ENCODE measurements around the gene PPP1R8. TPM values are rescaled to one million over a fixed set of nuclear protein-coding genes. Genes with fewer than 3 reads are reported as not detected.
"Not testable (repeated sequence)": the region's sequence is repeated elsewhere in the genome, so short reads cannot be mapped to it uniquely, and the experiment has no call there.

The PPP1R8 gene
- polyA plus RNA-seq, 1 donor = 55.5 TPM

- DNase-seq = no peak
Measured at GRCh38 chr1:27831568-27832410, 1.2 kb downstream of the PPP1R8 start.

DNA sequence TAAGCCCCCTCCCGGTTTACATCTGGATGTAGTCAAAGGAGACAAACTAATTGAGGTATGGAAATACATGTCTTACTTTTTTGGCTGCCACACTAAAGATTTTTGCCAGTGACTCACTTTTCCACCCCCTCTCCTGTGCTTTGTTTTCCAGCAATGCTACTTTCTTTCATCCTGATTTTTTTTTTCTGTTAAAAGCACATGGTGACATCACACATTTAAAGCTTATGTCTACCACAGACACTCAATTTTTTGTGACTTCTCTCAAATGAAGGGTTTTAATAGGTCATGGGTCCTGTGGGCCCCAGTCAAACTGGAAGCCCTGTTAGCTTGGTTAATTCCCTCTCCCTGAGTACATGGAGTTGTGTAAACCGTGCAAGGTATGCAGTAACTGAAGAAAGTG is 2.2 kb downstream of the PPP1R8 start:
- no peak for DNase-seq

DNA sequence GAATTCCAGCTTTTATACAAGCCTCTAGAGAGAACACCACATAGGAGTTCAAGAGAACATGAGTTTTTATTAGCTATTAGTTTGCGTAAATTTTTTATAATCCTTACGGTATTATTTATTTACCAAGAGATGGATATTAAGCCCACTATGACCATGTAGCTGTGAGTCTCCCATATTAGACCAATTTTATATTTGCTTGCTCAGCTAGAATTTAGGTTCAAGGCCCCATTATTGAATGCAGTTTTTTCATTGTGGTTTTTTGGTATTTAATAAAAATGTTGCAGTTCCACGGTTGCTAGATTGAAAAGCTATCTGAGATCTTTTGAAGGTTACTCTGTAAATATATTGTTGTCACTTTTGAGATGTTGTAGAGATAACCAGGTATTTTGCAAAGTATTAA is 2.9 kb downstream of the PPP1R8 start:
- DNase-seq = no peak

DNA sequence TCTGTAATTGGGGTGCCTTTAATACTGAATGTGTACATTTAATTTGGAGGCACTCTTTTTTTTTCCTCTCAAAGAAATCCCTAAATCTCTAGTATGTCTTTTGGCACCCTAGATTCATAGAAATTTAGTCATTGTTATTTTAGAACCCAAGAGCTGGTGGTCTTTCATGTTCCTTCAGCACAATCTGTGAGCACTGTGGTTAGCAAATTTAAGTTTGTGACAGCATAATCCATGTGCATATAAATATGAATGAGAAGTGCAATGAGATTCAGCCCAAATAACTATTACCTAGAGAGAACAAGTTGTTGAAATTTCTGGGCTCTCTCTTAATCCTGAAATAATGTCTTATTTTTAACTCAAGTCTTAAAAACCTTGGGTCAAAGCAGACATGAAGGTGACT is 4.5 kb downstream of the PPP1R8 start:
- DNase-seq = no peak

DNA sequence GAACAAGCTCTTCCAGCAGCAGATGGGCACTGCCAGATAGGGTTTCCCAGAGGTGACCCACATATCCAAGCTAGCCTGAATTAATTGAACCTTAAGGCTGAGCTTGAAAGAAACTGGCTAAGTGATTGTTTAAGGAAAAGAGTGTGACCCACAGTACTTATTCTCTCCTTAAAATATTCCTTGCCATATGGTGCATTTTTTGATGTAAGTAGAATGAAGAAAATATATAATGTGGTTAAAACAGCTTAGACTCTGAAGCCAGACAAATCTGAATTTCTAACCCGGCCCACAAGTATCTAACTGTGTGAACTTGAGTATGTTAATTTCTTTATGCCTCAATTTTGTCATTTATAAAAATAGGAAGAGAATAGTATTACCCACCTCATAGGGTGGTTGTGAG is 4.9 kb downstream of the PPP1R8 start:
- no peak for DNase-seq

GRCh38 chr1:27849951-27850350 is 19.4 kb downstream of the PPP1R8 start:
- DNase-seq = no peak

GRCh38 chr1:27855085-27855484 is 24.5 kb downstream of the PPP1R8 start:
- DNase-seq = no peak

- no peak for DNase-seq
Measured at GRCh38 chr1:27856561-27857343, 26.2 kb downstream of the PPP1R8 start.

- DNase-seq = not testable (repeated sequence)
Measured at GRCh38 chr1:27857552-27857951, 27.0 kb downstream of the PPP1R8 start.

GRCh38 chr1:27858072-27858948 is 27.7 kb downstream of the PPP1R8 start:
- peak; percentile 76 for DNase-seq

- DNase-seq = no peak
Measured at GRCh38 chr1:27858949-27859576, 28.5 kb downstream of the PPP1R8 start.

DNA sequence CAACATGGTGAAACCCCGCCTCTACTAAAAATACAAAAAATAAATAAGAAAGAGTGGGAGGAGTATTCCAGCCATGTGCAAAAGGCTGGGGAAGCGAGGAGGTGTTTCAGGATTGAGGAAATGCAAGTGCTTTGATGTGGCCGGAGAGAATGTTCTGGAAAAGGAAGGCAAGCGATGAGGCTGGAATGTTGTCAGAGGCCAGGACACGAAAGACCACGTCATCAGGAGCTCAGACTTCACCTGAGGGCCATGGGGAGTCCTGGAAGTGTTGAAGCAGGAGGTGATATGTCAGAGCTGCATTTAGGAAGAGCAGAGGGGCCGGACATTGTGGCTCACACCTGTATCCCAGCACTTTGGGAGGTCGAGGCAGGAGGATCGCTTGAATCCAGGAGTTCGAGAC is 30.9 kb downstream of the PPP1R8 start:
- no peak for DNase-seq

DNA sequence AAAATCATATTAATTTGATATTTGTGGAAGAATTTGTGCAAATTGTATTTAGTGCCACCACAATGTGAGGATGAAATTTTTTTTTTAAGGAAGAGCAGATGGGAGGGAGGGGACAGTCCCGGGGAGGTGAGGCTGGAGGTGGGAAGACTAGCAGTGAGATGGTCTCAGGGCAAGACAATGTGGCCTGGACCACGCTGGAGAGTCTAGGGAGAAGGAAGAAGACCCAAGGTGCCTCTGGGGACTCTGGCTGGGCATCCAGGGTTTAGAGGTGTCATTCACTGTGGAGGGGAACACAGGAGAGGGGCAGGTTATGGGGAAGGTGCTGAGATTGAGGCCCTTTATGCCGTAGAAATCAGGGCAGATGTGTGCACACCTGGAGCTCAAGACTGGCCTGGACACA is 31.4 kb downstream of the PPP1R8 start:
- DNase-seq = no peak

DNA sequence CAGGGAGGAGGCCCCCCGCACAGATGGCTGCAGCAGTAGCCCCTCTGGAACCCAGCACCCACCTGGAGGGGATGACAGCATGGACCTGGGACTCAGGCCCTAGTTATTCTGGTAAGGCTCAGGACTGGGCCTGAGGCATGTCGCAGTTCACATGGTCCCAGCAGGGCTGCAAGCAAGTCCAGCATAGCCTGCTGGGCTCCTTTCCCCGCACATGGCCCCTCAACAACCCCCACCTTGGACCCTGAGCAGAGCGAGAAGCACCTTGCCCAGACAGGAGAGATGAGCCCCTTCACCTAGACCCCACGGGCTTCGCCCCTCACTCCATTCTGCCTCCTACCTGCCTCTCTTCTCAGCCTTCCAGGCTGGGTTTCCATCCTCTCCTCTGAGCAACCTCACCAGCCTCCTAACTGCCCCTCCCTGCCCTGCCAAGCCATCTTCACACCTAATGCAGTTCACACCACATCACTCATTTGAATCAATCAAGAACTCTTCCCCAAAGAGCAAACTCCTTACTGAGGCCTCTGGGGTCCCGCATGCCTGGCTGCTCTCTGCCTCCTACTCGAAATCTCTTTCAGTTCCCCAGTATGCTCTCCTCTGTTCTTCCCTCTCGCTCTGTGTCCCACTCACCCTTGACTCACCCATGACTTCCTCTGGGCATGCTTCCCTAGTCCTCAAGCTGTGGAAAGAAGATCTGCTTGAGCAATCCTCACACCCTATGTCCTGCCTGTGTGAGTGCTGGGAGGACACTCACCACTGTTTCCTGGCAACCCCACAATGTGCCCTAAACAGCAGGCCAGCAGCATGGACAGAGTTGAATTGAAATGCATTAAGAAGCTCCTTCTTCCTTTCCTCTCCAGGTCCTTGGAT is 32.3 kb downstream of the PPP1R8 start:
- peak; percentile 71 for DNase-seq

DNA sequence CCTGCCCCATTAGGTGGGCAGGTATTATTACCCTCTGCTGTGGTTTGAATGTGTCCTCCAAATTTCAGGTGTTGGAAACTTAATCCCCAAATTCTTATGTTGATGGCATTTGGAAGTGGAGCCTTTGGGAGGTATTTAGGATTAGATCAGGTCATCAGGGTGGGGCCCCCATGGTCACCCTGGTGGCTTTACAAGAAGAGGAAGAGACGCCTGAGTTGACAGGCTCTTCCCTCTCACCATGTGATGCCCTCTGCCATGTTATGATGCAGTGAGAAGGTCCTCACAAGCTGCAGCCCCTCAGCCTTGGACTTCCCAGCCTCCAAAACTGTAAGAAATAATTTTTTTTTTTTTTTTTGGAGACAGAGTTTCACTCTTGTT is 32.9 kb downstream of the PPP1R8 start:
- no peak for DNase-seq

GRCh38 chr1:27864264-27864895 is 33.8 kb downstream of the PPP1R8 start:
- DNase-seq = no peak

- no peak for DNase-seq
Measured at GRCh38 chr1:27865821-27866220, 35.2 kb downstream of the PPP1R8 start.

- no peak for DNase-seq
Measured at GRCh38 chr1:27868556-27868931, 38.0 kb downstream of the PPP1R8 start.

DNA sequence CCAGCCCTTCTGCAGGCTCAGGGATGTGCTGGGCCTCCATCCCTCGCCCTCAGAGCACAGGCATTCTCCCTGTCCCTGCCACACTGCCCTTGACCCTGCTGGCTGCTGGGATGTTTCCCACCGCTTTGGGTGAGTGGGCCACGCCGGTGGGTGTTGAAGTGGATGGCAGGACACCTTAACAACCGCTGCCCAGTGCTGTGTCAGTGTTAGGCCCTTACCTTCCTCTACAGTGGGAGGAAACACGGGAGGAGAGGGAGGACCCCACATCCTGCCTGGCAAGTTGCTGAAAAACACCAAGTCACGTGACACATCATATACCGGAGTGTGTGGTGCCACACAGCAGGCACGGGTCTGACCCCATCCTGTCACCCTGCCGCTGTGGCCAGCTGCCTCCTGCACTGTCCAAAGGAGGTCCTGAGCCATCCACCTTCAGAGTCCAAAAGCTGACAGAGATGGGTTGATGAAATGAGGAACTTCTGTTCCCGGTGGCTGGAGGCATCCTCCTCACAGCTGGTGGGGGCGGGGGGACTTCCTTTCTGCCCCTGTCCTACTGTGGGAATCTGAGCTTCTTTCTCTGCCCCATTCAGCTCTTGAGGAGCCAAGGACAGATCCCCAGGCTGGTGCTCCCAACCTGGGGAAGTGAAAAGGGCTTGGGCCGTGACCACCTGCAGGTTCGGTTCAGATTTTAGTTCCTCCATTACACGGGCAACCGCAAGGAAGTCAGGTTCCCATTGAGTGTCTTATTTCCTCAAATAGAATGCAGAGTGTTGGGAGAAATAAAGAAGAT is 38.5 kb downstream of the PPP1R8 start:
- no peak for DNase-seq

GRCh38 chr1:27869719-27870085 is 39.1 kb downstream of the PPP1R8 start:
- DNase-seq = no peak

Measured in left kidney (tissue), 2 donors.